RPMI7951 (cell line): ENCODE results near the gene ENAH. TPM values are rescaled to one million over a fixed set of nuclear protein-coding genes. Genes with fewer than 3 reads are reported as not detected.
"Not testable (repeated sequence)": the region's sequence is repeated elsewhere in the genome, so short reads cannot be mapped to it uniquely, and the experiment has no call there.

Source experiments
- DNase-seq: peaks from one replicate; pipeline ENCODE4 v3.0.0-alpha.2; 2012; ENCODE audit warnings: low read depth
- total RNA-seq: library from RNA; depleted of rRNA; stranded (reverse); fragments of >200 nt; shearing (Covaris generic); gene quantifications from 2 replicates; pipeline ENCODE4 v1.2.3, GENCODE V29; 2014

The ENAH gene
- total RNA-seq, 1 experiment from 2014 or later: 53.3 TPM

- no peak for DNase-seq
Measured at GRCh38 chr1:225674381-225674780, 21.5 kb upstream of the ENAH start.

GRCh38 chr1:225670806-225671733 is 18.1 kb upstream of the ENAH start:
- DNase-seq: peak; percentile 93

GRCh38 chr1:225670356-225670755 is 17.4 kb upstream of the ENAH start:
- peak; percentile 72 for DNase-seq

GRCh38 chr1:225668222-225668621 is 15.3 kb upstream of the ENAH start:
- no peak for DNase-seq

GRCh38 chr1:225667362-225667761 is 14.4 kb upstream of the ENAH start:
- DNase-seq: no peak

- DNase-seq: no peak
Measured at GRCh38 chr1:225666495-225666894, 13.6 kb upstream of the ENAH start.

- DNase-seq: no peak
Measured at GRCh38 chr1:225664762-225665161, 11.8 kb upstream of the ENAH start.

GRCh38 chr1:225662155-225662554 is 9.2 kb upstream of the ENAH start:
- no peak for DNase-seq

GRCh38 chr1:225660544-225660946 is 7.6 kb upstream of the ENAH start:
- no peak for DNase-seq

- DNase-seq: no peak
Measured at GRCh38 chr1:225658041-225658440, 5.1 kb upstream of the ENAH start.

- peak; percentile 86 for DNase-seq
Measured at GRCh38 chr1:225657462-225657989, 4.6 kb upstream of the ENAH start.

GRCh38 chr1:225656259-225656655 is 3.3 kb upstream of the ENAH start:
- not testable (repeated sequence) for DNase-seq

GRCh38 chr1:225655509-225656258 is 2.8 kb upstream of the ENAH start:
- peak; percentile 94 for DNase-seq

- no peak for DNase-seq
Measured at GRCh38 chr1:225654688-225655508, 2.0 kb upstream of the ENAH start.

- no peak for DNase-seq
Measured at GRCh38 chr1:225654277-225654597, 1.3 kb upstream of the ENAH start.

GRCh38 chr1:225653463-225654276 is 747 bp upstream of the ENAH start:
- DNase-seq: peak; percentile 69

- DNase-seq: no peak
Measured at GRCh38 chr1:225651872-225652728, 823 bp downstream of the ENAH start.

- peak; percentile 21 for DNase-seq
Measured at GRCh38 chr1:225651376-225651871, 1.5 kb downstream of the ENAH start.

GRCh38 chr1:225650179-225650578 is 2.7 kb downstream of the ENAH start:
- DNase-seq: no peak
